GM11168 (cell line): ENCODE measurements around the gene IZUMO2.
"Not testable (repeated sequence)": the region's sequence is repeated elsewhere in the genome, so short reads cannot be mapped to it uniquely, and the experiment has no call there.

Experiments
- in situ Hi-C: fragments of 300-500 bp; cut with MboI; formaldehyde crosslinking; loops from one replicate; pipeline ENCODE4 v1.12.0; 2022; ENCODE audit warnings: low sequenced_read_pairs; ENCODE audit not compliant: unreplicated experiment

IZUMO2 gene

DNA sequence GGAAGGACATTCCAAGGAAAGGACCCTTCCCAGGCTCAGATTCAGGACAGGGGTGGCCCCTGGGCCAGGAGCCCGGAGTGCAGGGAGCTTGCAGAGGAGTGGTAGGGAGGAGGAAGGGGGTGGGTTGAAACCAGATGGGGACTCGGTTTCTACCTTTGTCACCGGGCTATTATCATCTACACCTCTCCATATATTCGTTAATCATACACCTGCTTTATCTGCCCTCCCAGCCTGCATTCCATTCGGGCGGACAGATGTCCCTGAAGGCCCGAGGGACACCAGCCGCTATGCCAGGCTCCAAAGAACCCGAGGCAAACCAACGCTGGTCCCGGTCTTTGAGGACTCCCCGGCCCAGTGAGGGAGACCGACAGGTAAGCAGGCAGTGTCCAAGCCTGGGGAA lies 24.9 kb upstream of the IZUMO2 start:
- in situ Hi-C loops: no loop called here

DNA sequence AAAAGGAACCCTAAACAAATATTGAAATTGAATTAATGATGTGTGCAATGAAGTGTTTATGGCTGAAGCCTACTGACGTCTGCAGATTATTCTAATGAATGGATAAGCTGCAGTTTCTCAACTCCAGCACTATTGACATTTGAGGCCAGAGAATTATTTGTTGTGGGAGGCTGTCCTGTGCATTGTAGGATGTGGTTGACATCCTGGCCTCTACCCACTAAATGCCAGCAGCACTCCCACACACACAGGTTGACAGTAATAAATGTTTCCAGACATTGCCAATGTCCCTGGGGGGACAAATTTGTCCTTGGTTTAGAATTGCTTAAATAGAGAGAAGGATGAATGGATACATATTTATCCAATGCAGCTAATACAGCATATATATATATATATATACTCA lies 21.1 kb upstream of the IZUMO2 start:
- in situ Hi-C loops: no loop called here

DNA sequence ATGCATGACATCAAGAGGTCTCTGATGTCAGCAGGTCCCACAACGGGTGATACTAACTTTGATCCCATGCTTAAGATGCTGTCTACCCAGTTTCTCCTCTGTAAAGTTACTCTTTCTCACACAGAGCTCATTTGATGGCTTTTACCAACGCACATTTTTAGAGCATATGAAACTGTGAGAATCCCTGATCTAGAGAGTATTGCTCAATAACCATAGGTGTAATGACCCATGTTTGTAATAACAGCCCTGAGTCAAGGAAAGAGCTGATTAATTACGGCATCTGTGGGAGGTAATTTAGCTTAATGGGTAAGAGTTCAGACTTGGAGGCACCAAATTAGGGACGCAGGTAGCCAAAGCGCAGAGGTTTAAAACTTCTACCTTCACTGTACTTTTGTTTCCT lies 18.0 kb upstream of the IZUMO2 start:
- in situ Hi-C loops: no loop called here

DNA sequence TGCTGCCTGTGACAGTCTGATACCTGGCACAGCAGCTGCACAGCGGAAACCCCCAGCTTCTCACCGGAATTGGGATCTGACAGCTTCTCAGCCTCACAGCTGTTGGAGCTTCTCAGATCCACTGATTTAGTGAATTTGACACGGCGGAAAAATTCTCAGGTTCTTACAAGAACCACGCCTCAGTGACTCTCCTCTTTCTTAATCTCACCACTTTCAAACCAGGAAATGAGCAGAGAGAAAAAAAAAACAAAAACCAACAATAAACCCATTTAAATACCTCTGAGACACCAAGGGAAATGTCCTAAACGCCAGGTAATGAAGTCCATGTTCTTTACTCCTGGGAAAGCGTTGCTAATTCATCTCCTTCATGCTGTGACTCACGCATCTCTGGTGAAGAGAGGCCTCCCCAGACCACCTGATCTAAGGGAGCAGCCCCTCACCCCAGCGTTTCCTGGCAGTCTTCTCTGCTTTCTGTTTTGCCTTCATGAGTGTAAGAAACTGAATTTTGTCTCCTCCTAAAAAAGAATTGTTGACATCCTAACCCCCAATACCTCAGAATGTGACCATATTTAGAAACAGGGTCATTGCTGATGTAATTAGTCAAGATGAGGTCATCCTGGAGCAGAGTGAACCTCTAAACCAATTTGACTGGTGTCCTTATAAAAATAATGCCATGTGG lies 15.9 kb upstream of the IZUMO2 start:
- in situ Hi-C loops: no loop called here

DNA sequence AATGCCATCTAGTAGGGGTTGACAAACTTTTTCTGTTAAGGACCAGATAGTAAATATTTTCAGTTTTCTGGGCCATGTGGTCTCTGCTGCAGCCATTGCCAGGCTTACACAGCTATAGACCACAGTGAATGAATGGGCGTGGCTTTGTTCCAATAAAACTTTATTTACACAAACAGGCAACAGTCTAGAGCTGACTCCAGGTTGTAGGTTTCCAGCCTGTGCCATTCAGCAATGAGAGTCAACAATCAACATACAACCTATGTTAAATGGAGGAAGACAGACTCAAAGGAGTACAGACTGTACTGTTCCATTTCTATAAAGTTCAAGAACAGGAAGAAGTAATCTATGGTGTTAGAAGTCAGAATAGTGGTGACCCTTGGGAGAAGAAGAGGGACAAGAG lies 15.2 kb upstream of the IZUMO2 start:
- in situ Hi-C loops: no loop called here

DNA sequence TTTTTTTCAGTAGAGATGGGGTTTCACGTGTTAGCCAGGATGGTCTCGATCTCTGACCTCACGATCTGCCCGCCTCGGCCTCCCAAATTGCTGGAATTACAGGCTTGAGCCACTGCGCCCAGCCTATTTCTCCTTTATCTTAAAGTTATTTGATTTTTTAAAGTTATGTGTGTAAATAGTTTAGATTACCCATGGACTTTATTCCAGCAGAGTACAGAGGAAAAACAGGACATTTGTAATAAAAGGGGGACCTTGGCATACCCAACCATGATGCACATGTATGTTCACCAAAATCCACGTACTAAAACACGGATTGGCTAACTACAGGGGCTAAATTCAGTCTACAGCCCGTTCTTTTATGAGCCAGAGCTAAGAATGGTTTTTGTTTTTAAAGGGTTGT lies 13.7 kb upstream of the IZUMO2 start:
- in situ Hi-C loops: no loop called here

DNA sequence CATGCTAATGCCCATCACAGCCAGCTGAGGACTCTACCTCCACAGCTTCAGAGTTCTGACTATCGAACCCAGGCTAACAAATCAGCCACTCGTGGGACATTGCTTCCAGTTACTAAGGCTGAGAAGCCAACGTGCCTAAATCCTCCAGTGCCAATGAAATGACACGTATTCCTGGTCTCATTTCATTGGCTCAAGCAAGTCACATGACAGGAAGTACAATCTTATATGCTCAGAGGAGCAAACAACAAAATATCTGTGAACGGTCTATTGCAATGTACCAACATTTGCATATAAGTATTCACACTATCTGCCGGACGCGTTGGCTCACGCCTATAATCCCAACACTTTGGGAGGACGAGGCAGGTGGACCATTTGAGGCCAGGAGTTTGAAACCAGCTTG lies 12.8 kb upstream of the IZUMO2 start:
- in situ Hi-C loops: no loop called here

DNA sequence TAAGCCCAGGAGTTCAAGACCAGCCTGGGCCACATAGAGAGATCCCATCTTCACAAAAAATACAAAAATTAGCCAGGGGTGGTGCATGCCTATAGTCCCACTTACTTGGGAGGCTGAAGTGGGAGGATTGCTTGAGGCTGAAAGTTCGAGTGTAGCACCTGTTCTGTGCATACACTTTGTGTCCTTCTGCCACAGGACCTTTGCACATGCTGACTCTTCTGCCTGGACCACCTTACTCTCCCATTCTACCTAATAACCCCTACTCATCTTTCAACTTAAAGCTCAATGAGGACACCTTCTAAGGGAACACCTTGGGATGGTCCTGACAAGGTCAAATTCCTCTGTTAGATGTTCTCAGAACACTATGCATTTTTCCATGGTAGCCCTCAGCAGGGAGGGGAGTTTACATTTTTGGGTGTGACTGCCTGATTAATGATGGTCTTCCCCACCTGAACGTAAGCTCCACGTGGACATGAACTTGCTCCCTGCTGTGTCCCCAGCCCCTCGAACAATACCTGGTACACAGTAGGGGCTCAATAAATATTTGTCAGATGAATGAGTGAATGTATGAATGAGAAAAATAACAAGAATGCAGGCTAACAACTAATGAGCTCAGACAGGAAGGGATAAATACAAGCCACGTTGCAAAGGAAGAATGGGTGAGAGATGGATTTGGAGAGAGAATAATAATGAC lies 11.2 kb upstream of the IZUMO2 start:
- in situ Hi-C loops: no loop called here

DNA sequence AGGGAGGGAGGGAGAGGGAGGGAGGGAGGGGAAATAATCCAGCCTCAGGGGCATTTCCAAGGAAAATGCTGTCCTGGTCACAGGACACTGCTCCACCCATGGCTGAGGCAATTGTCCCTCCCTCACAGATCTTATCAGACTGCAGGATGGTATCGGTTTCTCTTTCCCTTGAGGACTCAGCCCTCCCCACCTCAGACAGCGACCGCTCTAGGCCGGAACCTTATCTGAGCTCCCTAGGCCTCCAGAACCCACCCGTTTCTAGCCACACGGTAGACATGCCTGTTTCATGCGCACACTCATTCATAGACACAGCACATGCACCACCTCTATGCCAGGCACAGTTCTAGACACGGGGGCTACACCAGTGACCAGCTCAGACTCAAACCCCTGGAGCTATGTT lies 10.0 kb upstream of the IZUMO2 start:
- in situ Hi-C loops: no loop called here

DNA sequence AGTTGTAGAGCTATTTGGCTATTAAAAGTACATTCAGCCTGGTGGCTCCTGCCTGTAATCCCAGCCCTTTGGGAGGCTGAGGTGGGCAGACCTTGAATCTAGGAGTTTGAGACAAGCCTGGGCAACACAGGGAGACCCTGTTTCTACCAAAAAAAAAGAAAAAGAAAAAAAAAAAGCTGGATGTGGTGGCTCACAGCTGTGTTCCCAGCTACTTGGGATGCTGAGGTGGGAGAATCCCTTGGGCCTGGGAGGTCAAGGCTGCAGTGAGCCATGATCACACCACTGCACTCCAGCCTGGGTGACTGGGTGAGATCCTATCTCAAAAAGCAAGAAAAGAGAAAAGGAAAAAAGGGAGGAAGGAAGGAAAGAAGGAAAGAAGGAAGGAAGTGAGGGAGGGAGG lies 9.6 kb upstream of the IZUMO2 start:
- in situ Hi-C loops: no loop called here

DNA sequence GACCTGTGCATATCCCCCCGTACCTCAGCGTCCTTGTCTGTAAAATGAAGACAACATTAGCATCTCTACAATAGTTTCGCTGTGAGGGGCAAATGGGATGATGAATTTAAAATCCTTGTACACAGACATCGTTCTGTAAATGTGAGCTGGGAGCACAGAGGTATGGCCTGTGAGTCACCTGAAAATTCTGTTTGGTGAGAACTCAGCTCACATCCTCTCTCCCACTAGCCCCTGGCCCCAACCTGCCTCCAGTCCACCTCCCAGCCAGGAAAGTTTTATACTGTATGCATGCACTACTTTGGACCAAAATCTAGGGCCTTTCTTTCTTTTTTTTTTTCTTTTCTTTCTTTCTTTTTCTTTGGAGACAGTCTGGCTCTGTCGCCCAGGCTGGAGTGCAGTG lies 8.7 kb upstream of the IZUMO2 start:
- in situ Hi-C loops: no loop called here

DNA sequence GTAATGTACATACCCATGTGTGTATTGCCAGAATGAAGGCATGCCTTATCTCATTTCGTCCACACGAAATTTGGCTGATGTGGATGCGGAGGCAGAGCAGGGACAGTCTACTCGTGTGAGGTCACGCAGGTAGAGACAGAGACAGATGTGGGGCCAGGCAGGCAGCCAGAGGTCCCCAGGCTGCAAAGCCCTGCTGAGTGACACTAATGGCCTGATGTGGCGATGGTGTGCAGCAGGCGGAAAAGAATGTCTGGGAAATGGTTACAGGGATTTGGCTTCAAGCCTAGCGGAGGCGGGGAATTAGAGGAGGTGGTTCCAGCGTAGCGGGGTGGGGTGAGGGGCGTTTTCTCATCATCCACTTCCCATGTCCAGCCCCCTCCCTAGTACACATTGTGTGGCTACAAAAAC lies 4.2 kb upstream of the IZUMO2 start:
- in situ Hi-C loops: no loop called here

DNA sequence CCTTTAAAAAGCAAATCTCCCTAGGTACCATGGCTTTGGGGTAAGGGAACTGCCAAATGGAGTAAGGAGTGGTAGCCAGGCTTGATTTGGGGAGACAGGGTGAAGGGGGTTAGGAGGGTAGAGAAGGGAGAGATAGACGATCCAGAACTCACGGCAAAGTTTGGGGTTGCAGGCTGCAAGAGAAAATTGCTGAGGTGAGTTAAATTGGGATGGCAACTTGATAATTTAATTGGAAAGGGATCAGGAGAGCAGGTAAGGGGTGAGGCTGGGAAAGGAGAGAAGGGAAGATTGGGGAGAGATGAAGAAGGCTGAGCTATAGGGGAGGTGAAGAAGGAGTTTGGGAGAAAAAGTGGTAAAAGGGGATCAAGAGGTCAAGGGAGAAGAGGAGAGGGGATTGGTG lies 4.0 kb downstream of the IZUMO2 start:
- in situ Hi-C loops: no loop called here

DNA sequence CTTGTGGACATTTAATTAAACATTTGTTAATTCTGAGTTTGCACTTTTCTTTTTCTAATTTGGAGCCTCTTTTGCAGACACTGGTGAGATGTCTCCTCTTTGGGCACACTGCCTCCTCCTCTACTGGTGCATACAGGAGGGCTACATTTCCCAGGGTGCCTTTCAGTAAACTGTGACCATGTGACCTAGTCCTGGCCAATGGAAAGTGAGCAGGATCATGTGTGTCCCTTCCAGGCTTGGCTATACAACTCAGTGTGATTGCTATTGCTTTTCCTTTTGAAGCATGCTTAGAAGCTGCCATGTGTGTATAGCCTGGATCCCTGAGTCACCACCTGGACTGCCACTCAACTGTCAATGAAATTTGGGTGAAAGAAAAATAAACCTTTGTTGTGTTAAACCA lies 4.5 kb downstream of the IZUMO2 start:
- in situ Hi-C loops: no loop called here

DNA sequence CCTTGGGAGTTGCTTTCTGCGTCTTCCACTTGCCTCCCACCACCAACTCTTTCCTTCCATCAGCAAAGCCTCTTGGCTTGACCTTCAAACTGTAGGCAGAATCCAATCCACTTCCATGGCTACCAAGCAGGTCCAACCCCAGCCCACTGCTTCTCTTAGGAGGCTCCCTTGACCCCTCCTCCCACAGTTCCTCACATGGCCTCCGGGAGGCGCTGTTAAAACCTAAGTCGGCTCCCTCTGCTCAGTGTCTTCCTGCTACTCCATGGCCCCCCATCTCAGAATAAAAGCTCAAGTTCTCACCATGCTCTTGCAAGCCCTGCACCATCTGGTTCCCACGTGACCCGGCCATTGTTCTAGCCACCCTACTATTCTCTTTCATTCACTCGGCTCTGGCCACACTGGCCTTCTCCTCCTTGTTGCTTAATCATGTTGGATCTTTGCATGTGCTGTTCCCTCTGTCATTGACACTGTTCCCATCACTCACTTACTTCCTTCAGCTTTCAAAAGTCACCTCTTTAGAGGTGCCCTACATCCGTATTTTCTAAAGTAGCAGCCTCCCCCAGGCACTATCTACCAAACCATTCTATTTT lies 7.5 kb downstream of the IZUMO2 start:
- in situ Hi-C loops: no loop called here

DNA sequence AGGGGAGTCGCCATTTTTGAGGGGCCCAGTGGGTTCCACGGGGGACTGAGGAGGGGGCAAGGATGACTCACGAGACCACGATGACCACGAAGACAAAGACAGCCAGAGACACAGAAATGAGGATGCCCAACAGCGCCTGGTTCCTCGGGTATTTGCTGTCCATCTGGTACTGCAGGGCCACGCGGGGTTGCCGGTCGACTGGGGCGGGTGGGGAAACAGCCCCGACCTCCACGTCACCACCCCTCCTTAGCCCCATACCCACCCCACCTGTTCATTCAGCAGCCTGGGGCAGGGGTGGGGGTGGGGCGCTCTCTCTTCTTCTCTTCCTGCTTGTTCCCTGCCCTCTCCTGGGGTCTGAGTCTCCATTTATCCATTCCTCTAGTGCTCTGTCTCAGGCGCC lies 8.6 kb downstream of the IZUMO2 start:
- in situ Hi-C loops: no loop called here

DNA sequence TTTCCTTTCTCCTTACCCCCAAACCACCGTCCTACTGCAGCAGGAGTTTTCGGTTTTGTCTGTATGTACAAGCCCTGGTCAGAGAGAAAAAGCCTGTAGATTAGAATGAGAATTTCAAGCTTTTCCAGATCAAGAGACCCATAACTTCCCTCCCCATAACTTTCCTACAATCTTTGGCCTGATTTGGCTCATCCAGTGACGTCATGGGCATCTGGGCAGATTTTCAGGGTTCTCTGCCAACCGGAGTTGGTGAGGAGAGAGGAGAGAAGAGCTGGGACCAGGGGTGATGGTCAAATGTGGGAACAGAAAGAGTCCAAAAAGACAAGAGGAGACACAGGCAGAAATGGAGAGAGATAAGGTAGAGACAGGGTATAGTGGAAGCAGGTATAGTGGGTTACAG lies 10.5 kb downstream of the IZUMO2 start:
- in situ Hi-C loops: no loop called here

DNA sequence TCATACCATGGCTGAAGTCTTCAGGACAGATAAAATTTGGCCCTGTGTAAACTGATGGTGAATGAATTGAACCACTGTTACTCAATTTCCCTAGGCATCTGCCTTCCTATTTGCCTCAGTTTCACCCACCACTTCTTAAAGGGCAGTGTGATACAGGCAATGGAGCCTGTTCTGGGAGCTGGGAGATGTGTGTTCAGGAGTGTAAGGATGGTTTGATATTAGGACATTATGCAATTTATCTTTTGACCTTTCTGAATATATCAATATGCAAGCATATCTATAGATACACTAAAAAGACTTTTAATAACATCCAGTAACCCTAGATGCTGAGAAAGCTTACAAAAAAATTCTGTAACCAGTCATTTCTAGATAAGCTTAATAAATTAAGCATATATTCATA lies 14.6 kb downstream of the IZUMO2 start:
- in situ Hi-C loops: no loop called here

DNA sequence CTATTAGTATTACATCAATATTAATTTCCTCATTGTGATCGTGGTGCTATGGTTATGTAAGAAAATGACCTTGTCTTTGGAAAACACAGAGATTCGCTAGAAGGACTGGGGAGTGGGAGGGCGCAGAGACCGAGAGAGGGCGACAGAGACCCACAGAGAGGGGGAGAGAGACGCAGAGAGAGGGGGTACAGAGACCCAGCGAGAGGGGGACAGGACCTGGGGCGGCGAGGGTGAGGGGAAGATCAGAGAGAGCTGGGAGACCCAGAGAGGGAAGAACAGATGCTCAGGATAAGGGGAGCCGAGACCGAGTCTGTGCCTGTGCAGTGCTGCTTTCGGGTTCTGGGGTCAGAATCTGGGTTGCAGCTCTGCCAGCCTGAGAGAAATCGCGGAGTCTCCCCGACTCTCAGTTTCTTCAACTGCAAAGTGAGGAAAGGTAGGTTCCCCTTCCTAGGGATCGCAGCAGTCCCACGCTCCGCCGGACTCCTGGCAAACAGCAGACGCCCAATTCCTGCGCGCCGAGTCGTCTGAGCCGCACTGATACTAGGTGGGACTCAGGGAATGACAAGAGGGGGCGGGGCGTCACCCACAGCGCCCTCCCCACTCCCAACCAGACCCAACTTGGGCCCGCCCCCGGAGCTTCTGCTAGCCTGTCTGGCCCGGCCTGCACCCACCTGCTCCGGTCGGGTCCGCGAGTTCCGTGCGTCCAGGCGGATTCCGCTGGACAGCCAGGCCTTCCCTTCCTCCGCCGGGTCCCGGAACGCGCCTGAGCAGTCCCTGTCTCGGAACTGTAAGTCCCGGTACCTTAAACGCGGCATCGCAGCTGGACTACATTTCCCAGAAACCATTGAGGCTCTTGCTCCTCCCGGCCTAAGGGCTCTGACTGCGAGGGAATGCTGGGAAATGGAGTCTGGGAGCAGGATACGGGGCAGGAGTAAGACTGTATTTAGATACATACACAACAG lies 15.3 kb downstream of the IZUMO2 start:
- in situ Hi-C loops: no loop called here

DNA sequence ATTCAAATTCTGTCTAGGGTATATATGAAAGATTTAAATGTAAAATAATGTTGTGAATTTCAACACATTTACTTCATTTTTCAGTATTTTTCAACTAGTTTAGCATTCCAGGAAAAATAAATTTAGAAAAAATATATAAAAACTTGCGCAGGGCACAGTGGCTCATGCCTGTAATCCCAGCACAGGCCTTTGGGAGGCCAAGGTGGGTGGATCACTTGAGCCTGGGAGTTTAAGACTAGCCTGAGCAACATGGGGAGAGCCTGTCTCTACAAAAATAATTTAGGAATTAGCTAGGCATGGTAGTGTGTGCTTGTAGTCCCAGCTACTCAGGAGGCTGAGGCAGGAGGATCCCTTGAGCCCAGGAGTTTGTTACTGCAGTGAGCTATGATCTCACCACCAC lies 21.2 kb downstream of the IZUMO2 start:
- in situ Hi-C loops: not testable (repeated sequence)
